HepG2 (cell line): ENCODE data around the gene POLA2. TPM values are rescaled to one million over a fixed set of nuclear protein-coding genes. Genes with fewer than 3 reads are reported as not detected.
A peak's percentile ranks its signal among the peaks of the same experiment; 100 is the strongest.

Experiments
- ATAC-seq: fragments of 200-7000 bp; cut with Tn5 transposase; 3 replicates; pipeline ENCODE4 v1.9.1; 2020; ENCODE audit warnings: mild to moderate bottlenecking, moderate library complexity
- BruUV-seq: library from RNA; stranded (reverse); fragments of 400-500 nt; replicated peaks from 2 replicates; lab custom pipeline; 2021; lab: Mats Ljungman, UMichigan
- CTCF ChIA-PET: fragments of 300-600 bp; formaldehyde crosslinking; extraction: SDS; loops from one replicate; lab custom pipeline; 2021; ENCODE audit warnings: low total read pairs, inconsistent platforms, low intra/inter-chr PET ratio; lab: Yijun Ruan, JAX
- POLR2A ChIA-PET: fragments of 350-600 bp; sonication (Branson Sonifier 250); formaldehyde crosslinking; loops from one replicate; lab custom pipeline; 2020; ENCODE audit warnings: antibody characterized with exemption, inconsistent platforms; lab: Yijun Ruan, JAX
- DNase-seq: peaks from one replicate; pipeline ENCODE4 v3.0.0-alpha.2; 2015; ENCODE audit warnings: low spot score
- FAIRE-seq: peaks from 3 replicates; lab custom pipeline; 2011; peaks lifted over from hg19 to GRCh38; lab: Jason Lieb, UNC
- H2AFZ ChIP-seq: one replicate; pipeline ENCODE4 v1.6.1; 2011; ENCODE audit warnings: low read length, inconsistent platforms
- H3K27ac ChIP-seq: fragments of 300-600 bp; 3 replicates; pipeline ENCODE4 v1.8.0; 2011; ENCODE audit warnings: mixed run types, mild to moderate bottlenecking, mixed read lengths, low read length, inconsistent platforms; ENCODE audit not compliant: insufficient read depth; ENCODE audit errors: extremely low read length
- H3K27me3 ChIP-seq, 2 experiments: fragments of 200-600 bp in 1 of 2; 2 replicates in 1 of 2; 3 replicates in 1 of 2; pipeline versions ENCODE4 v1.6.0 to v1.8.0; 2011; ENCODE audit warnings: low read length in 2 of 2, mild to moderate bottlenecking in 2 of 2, moderate library complexity in 2 of 2, inconsistent platforms in 1 of 2; ENCODE audit not compliant: insufficient read depth in 2 of 2, control insufficient read depth in 1 of 2
- H3K36me3 ChIP-seq, 2 experiments: fragments of 200-600 bp in 1 of 2; replicated peaks in 1 of 2; 2 replicates in 1 of 2; 3 replicates in 1 of 2; pipeline versions ENCODE4 v1.5.1 to v1.8.0; 2011; ENCODE audit warnings: low read length in 2 of 2, inconsistent platforms in 1 of 2; ENCODE audit not compliant: insufficient read depth in 2 of 2, control insufficient read depth in 1 of 2
- H3K4me1 ChIP-seq: 2 replicates; pipeline ENCODE4 v1.5.1; 2012; ENCODE audit warnings: low read length, inconsistent platforms; ENCODE audit not compliant: insufficient read depth
- H3K4me2 ChIP-seq: 2 replicates; pipeline ENCODE4 v1.6.0; 2011; ENCODE audit warnings: low read depth, low read length, inconsistent platforms
- H3K4me3 ChIP-seq, 3 experiments: fragments of 200-600 bp in 1 of 3; sonication (generic), shearing (Covaris generic) in 1 of 3; replicated peaks in 1 of 3; 2 replicates each; pipeline ENCODE4 v1.5.1; 2011 to 2016; ENCODE audit warnings: low read length in 3 of 3, inconsistent platforms in 2 of 3, low read depth in 2 of 3, mild to moderate bottlenecking in 2 of 3, control low read depth in 1 of 3, mixed read lengths in 1 of 3; ENCODE audit not compliant: insufficient read depth in 1 of 3
- H3K79me2 ChIP-seq: one replicate; pipeline ENCODE4 v1.6.1; 2011; ENCODE audit warnings: low read length, inconsistent platforms; ENCODE audit not compliant: insufficient read depth
- H3K9ac ChIP-seq: 2 replicates; pipeline ENCODE4 v1.6.0; 2011; ENCODE audit warnings: mild to moderate bottlenecking, low read depth, low read length, inconsistent platforms; ENCODE audit not compliant: insufficient read depth
- H3K9me3 ChIP-seq: 2 replicates; pipeline ENCODE4 v1.5.1; 2012; ENCODE audit warnings: mild to moderate bottlenecking, low read length
- H4K20me1 ChIP-seq: 2 replicates; pipeline ENCODE4 v1.6.0; 2011; ENCODE audit warnings: inconsistent platforms, mild to moderate bottlenecking, low read length, moderate library complexity; ENCODE audit not compliant: insufficient read depth
- CTCF ChIP-seq: sonication (generic); formaldehyde crosslinking; IDR thresholded peaks from 2 replicates; pipeline ENCODE4 v1.5.0; 2020; ENCODE audit warnings: mild to moderate bottlenecking, missing genetic modification reagents, moderate library complexity
- DPF2 ChIP-seq: sonication (generic); formaldehyde crosslinking; IDR thresholded peaks from 2 replicates; pipeline ENCODE4 v1.4.0; 2020; ENCODE audit warnings: mild to moderate bottlenecking, low read depth, missing genetic modification reagents, borderline replicate concordance
- MLX ChIP-seq: IDR thresholded peaks from 2 replicates; pipeline ENCODE4 v1.6.1; 2016
- NFAT5 ChIP-seq: sonication (generic); formaldehyde crosslinking; IDR thresholded peaks from 2 replicates; pipeline ENCODE4 v1.4.0; 2020; ENCODE audit warnings: missing genetic modification reagents
- RBM39 ChIP-seq: fragments of 200-400 bp; formaldehyde crosslinking; IDR thresholded peaks from one replicate; pipeline ENCODE4 v1.6.1; 2018; ENCODE audit warnings: antibody characterized with exemption, mild to moderate bottlenecking, low read depth, low read length; ENCODE audit not compliant: poor library complexity, severe bottlenecking
- SMAD1 ChIP-seq: sonication (generic); formaldehyde crosslinking; IDR thresholded peaks from 2 replicates; pipeline ENCODE4 v1.4.0; 2020; ENCODE audit warnings: missing genetic modification reagents, low read depth, mild to moderate bottlenecking, borderline replicate concordance
- TGIF2 ChIP-seq: IDR thresholded peaks from 2 replicates; pipeline ENCODE4 v1.6.1; 2016; ENCODE audit warnings: control low read depth, missing compliant biosample characterization
- ZBTB3 ChIP-seq: sonication (generic); formaldehyde crosslinking; IDR thresholded peaks from 2 replicates; pipeline ENCODE4 v1.4.0; 2020; ENCODE audit warnings: low read depth, mild to moderate bottlenecking, moderate library complexity, missing genetic modification reagents, borderline replicate concordance
- ZNF292 ChIP-seq: sonication (generic); formaldehyde crosslinking; IDR thresholded peaks from 2 replicates; pipeline ENCODE4 v1.8.1; 2022; ENCODE audit warnings: mild to moderate bottlenecking, low read depth, missing genetic modification reagents, borderline replicate concordance
- ZNF484 ChIP-seq: sonication (generic); formaldehyde crosslinking; IDR thresholded peaks from 2 replicates; pipeline ENCODE4 v1.5.1; 2020; ENCODE audit warnings: mild to moderate bottlenecking, low read depth, missing genetic modification reagents, borderline replicate concordance
- ZNF570 ChIP-seq: sonication (generic); formaldehyde crosslinking; IDR thresholded peaks from 2 replicates; pipeline ENCODE4 v1.4.0; 2020; ENCODE audit warnings: mild to moderate bottlenecking, missing genetic modification reagents, borderline replicate concordance
- ZNF607 ChIP-seq: sonication (generic); formaldehyde crosslinking; IDR thresholded peaks from 2 replicates; pipeline ENCODE4 v1.5.1; 2020; ENCODE audit warnings: missing genetic modification reagents, mild to moderate bottlenecking, borderline replicate concordance
- WGBS: methylation state at CpG from one replicate; pipeline ENCODE4 v1.1.6; 2017; ENCODE audit warnings: low lambda C conversion rate; 5-methylcytosine and 5-hydroxymethylcytosine counted together
- in situ Hi-C: cut with HindIII; loops from 2 replicates; pipeline ENCODE4 v1.10.0; 2017; ENCODE audit warnings: low pct_unique_long_range_greater_than_20kb; ENCODE audit not compliant: extremely low pct_ligation_motif_present
- intact Hi-C: fragments of 100-400 bp; cut with micrococcal nuclease; formaldehyde crosslinking; loops from one replicate; pipeline ENCODE4 v1.10.0; 2022; ENCODE audit not compliant: unreplicated experiment
- polyA plus RNA-seq, 8 experiments: library from polyadenylated mRNA; depleted of rRNA in 3 of 8; stranded (reverse) in 7 of 8; unstranded in 1 of 8; fragments of >200 nt; fragmentation: Illumina TruSeq in 4 of 8; extraction: Trizol in 4 of 8; gene quantifications; 2 replicates each; pipeline versions ENCODE4 v1.2.1 to v1.2.3, GENCODE V29; 2011 to 2016; ENCODE audit warnings: low read depth in 4 of 8, missing spikeins in 1 of 8, mixed read lengths in 1 of 8; ENCODE audit not compliant: insufficient read depth in 1 of 8
- total RNA-seq, 5 experiments: library from RNA; depleted of rRNA; stranded (reverse); fragments of >200 nt; fragmentation: Illumina TruSeq; extraction: Trizol; gene quantifications; 2 replicates each; pipeline ENCODE4 v1.2.3, GENCODE V29; 2016; ENCODE audit warnings: low read depth in 1 of 5

POLA2 gene
- total and polyA plus RNA-seq, 2 of the 13 experiments (the other 11 are each of a cell fraction or from before 2014, with no cell fraction given), result 9.7 to 15.6 TPM

- H2AFZ ChIP-seq, result no peak overlapping the region
- H3K4me1 ChIP-seq, result peaks cover 76% of the 10 kb centered on the region
- BruUV-seq, result TSS peak; percentile 60
- in situ Hi-C loops (no loop called here), intact Hi-C loops (loop anchor here (1.0 kb wide), 1 partner anchor 9 kb away; the partner anchor contains the start of gene CDC42EP2)
- peak overlapping the region; percentile 6 to 61 (median 14); a peak in 4 of 6 replicates for H3K4me3 ChIP-seq
- H3K79me2 ChIP-seq, result no peaks in the 10 kb centered on the region
- ATAC-seq (peak; percentile 90), FAIRE-seq (peak; percentile 86), DNase-seq (peak; percentile 93)
- under 1% methylated on average over 12 of the region's 17 CpGs for WGBS
- no peaks in the 10 kb centered on the region for H4K20me1 ChIP-seq
- H3K9me3 ChIP-seq, result no peaks in the 10 kb centered on the region
- H3K27ac ChIP-seq, result peak overlapping the region; percentile 89
- H3K27me3 ChIP-seq, result no peaks in the 10 kb centered on the region
- ChIA-PET CTCF (interaction anchor here (1.1 to 1.6 kb wide), 3 partner anchors 9 to 30 kb away, joined by 3 to 5 read pairs (median 3); partner anchors contain the start of gene CDC42EP2), POLR2A (interaction anchor here (0.9 to 4.3 kb wide), 14 partner anchors 10 to 191 kb away, joined by 3 to 61 read pairs (median 4); partner anchors contain the start of genes CDC42EP2, DPF2, MRPL49 and POLA2)
- peak overlapping the region; percentile 79 for H3K4me2 ChIP-seq
- peak overlapping the region; percentile 60 for H3K9ac ChIP-seq
- H3K36me3 ChIP-seq, result no peaks in the 10 kb centered on the region; a peak in 1 of 5 replicates
- TF ChIP-seq ZNF570 (CRISPR knock-in tag) (no peak), ZBTB3 (no peak), TGIF2 (CRISPR knock-in tag) (no peak), ZNF607 (CRISPR knock-in tag) (peak; percentile 15; the same call in 1 of the 2 replicates), DPF2 (CRISPR knock-in tag) (no peak), CTCF (CRISPR knock-in tag) (peak; percentile 19), MLX (no peak; the same call in 1 of the 2 replicates), ZNF292 (CRISPR knock-in tag) (0 out of 2 replicates have a peak, but pooled peaks have one; percentile 35), SMAD1 (CRISPR knock-in tag) (no peak), ZNF484 (CRISPR knock-in tag) (no peak), NFAT5 (CRISPR knock-in tag) (no peak), RBM39 (no peak)
These were observed 43.9 kb downstream of the POLA2 start for GRCh38 chr11:65305501-65306268.
